HK-2 (cell line): ENCODE results near the gene SP140.
"Not testable (repeated sequence)": the region's sequence is repeated elsewhere in the genome, so short reads cannot be mapped to it uniquely, and the experiment has no call there.

Source experiments
- DNase-seq: peaks from one replicate; pipeline ENCODE4 v3.0.0-alpha.2; 2018; ENCODE audit not compliant: unreplicated experiment

Gene SP140

DNA sequence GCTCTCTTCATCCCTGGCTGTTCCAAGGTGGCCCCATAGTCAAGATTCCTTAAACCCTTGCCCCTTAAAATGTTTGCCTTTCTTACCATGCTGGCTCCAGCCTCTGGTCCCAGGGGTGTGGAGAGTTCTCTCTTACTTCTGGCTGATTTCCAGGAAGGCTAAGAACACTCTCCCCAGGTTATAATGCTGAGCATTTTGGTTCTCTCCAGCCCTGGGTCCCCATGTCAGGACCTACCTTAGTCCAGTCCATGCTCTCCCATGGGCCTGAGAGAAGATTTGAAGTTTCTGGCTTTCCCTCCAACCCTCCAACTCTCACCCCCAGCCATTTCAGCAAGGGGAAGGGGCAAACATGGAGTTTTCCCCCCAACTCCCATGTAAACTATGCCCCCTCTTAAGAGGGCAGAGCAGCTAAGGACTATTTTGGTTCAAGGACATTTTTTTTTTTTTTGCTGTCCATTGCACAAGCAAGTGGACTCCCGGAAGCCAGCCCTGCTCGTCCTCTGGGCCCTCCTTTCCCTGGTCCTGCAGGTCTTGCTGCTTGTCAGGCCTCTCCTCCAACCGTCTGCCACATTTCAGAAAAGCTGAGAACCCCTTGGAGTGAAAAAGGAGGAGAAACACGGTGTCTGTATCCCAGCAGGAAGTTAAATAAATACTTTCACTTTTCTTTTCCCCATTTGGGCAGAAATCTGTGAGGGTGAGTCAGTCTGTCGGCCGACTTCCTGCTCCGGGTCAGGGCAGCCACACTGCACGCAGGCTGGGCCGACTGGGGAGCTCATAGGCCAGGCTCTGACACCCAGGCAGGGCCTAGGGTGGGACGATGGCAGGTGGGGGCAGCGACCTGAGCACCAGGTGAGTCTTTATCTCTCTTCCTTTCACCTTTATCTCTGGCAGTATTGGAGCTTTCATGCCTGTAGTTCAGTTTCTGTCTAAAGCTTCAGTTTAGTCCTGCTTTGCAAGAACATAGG lies 101.2 kb downstream of the SP140 start, which contains the start of gene SP140L:
TSS of gene SP140L (plus strand) at position 741 of the 965 bp plus-strand sequence. CDS start at position 818, 77 bp downstream.
- DNase-seq: peak; percentile 79

DNA sequence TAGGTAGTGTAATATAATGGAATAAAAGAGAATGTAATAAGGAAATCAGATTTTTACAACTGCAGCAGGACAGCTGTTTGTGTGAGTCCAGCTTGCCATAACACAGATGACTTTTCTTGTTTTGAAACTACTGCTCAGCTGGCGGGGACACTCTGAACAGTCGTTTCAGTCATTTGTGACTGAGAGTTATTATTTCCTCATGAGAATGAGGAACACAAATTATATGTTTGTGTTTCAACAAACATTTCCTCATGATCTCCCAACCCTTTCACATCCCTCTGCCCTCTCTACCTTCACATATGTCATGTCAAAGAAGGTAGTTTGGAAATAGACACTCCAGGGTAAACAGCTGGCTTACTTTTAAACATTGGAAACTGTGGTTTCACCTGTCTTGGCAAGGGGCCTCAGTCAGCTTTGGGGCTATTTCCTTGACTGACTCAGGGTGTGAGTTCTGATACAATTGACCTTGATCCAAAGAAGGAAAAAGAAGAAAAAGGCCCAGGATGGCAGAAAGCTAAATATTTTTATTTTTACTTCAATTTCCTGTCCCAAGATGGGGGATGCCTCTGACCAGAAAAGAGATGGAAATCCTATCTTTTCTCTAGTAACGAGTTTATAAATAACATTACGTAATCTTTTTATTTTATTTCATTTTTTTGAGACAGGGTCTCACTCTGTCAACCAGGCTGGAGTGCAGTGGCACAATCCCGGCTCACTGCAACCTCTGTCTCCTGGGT lies 102.0 kb downstream of the SP140 start:
- DNase-seq: no peak

- DNase-seq: no peak
These were observed 102.6 kb downstream of the SP140 start for GRCh38 chr2:230328155-230328458.

- no peak for DNase-seq
These were observed 104.5 kb downstream of the SP140 start for GRCh38 chr2:230329946-230330605.

DNA sequence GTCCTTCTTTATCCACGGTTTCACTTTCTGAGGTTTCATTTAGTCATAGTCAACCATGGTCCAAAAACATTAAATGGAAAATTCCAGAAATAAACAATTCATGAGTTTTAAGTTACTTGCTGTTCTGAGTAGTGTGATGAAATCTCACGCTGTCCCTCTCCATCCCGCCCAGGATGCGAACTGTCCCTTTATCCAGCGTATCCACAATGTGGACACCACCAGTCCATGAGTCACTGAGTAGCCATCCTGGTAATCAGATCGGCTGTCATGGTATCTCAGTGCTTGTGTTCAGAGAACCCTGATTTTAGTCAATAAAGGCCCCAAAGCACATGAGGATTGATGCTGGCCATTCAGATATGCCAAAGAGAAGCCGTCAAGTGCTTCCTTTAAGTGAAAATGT lies 105.2 kb downstream of the SP140 start:
- no peak for DNase-seq

- DNase-seq: no peak
These were observed 109.9 kb downstream of the SP140 start for GRCh38 chr2:230335461-230335863.

DNA sequence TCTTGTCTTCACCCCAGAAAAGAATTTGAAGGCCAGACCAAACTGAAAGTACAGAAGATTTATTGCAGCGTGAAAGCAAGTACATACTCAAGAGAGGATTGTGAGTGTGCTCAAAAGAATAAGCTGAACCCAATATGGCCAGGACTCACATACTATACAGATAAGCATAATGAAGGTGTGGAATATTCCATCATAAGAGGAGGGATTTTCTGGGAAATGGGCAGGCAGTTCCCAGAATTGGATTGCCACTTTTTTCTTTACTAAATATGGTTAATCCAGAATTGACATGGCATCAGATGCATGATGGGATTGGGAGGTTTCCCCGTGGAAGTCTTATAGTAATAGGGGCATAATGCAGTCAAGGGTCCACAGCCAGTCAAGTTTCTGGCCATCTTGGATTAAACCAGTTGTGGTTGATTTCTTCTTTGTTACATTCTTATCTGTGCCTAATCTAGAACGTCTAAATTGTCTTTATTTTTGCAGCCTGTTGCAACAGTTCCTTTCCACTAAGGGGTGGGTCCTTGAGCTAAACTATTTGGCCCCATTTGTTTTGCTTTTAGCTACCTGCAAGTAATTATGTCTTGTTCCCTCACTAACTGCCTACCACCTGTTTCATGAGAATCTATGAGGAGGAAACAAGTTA lies 110.4 kb downstream of the SP140 start:
- no peak for DNase-seq

GRCh38 chr2:230341936-230342528 lies 116.5 kb downstream of the SP140 start:
- not testable (repeated sequence) for DNase-seq

- not testable (repeated sequence) for DNase-seq
These were observed 117.6 kb downstream of the SP140 start for GRCh38 chr2:230343041-230343624.

GRCh38 chr2:230343747-230344146 lies 118.2 kb downstream of the SP140 start:
- DNase-seq: no peak

GRCh38 chr2:230346465-230346864 lies 120.9 kb downstream of the SP140 start:
- no peak for DNase-seq

GRCh38 chr2:230346921-230347533 lies 121.5 kb downstream of the SP140 start:
- no peak for DNase-seq

GRCh38 chr2:230347659-230348305 lies 122.2 kb downstream of the SP140 start:
- DNase-seq: no peak

- no peak for DNase-seq
These were observed 123.3 kb downstream of the SP140 start for GRCh38 chr2:230348787-230349186.

- no peak for DNase-seq
These were observed 130.5 kb downstream of the SP140 start for GRCh38 chr2:230356084-230356483.

DNA sequence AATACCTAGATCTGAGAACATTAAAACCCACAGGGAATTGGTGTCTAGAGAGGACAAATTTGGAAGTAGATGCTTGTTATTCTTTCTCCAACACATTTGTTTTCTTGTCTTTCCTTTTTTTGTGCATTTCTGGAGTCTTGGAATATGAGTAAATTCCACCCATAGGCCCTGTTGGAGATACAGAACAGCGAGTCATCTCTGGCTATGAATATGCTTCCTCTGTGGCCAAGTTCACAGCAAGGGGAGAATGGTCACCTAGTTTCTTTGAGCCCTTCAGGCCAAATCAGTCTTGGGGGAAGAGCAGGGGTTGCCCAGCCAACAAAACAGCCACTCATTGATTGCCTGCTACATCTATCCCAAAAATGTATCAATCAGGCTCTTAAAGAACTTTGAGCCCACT lies 132.8 kb downstream of the SP140 start:
- DNase-seq: no peak

DNA sequence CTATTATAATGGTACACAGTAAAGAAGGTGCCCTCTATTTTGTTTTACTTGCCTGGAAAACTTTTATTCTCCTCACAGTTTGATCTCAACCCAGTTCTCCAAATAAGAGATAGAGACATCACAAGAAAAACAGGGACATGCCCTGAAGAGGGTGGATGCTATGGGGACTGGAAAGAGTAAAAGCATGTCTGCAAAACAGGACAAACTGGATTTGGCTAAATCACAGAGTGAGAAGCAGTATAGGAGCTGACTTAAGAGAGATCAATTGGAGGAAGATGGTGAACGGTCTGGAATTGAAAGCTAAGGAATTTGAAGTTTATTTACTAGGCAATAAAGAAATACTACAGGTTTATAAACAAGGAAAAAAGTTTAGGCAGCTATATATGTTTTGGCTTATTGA lies 134.5 kb downstream of the SP140 start:
- DNase-seq: no peak

DNA sequence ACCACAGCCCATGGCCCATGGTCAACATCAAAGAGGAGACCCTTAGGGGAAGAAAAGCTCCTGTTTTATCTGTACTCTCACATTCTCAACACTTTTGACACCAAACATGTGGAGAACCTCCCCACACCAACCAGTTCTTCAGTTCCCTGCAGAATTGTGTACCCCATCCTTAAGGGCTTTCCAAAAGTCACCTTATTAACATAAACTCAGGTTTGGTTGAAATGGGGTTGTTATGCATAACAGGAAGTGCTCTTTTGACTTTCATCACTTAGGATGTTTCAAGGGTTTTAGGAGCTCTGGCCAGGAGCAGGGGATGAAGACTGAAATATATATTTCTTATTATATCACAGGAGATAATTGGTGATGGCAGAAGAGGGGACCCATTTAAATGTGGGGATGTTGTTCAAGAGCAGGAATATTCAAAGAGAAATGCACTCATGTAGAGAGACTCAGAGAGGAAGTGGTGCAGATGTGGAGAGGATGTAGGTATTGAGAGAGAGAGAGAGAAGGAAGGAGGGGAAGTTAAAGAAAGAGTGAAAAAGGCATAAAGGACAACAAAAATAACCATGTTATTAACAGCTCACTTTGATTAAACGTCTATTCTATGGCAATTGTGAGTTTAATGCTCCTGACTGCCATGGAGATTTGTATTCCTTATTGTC lies 136.6 kb downstream of the SP140 start:
- no peak for DNase-seq
